ENCODE measurements around the gene RAD51B.
"Not testable (repeated sequence)": the region's sequence is repeated elsewhere in the genome, so short reads cannot be mapped to it uniquely, and the experiment has no call there.

The RAD51B gene

GRCh38 chr14:68744613-68745012, 925.0 kb downstream of the RAD51B start:
- DNase-seq (ENCODE audit: low read depth in 2 of 2), result no peak

- no peak for DNase-seq (ENCODE audit: low read depth in 2 of 2)
Observed at GRCh38 chr14:68747393-68747792, 927.8 kb downstream of the RAD51B start.

GRCh38 chr14:68748260-68748659, 928.7 kb downstream of the RAD51B start:
- DNase-seq (ENCODE audit: low read depth in 2 of 2), result no peak

- no peak for DNase-seq (ENCODE audit: low read depth in 2 of 2)
Observed at GRCh38 chr14:68748691-68749090, 929.1 kb downstream of the RAD51B start.

GRCh38 chr14:68749487-68750475, 930.2 kb downstream of the RAD51B start:
- DNase-seq (ENCODE audit: low read depth in 2 of 2), result peak in 1 of 2 experiments; percentile 27

- DNase-seq (ENCODE audit: low read depth in 2 of 2), result no peak
Observed at GRCh38 chr14:68752271-68753006, 932.9 kb downstream of the RAD51B start.

GRCh38 chr14:68753690-68754089, 934.1 kb downstream of the RAD51B start:
- DNase-seq (ENCODE audit: low read depth in 2 of 2), result peak; percentile 86 to 87

- no peak for DNase-seq (ENCODE audit: low read depth in 2 of 2)
Observed at GRCh38 chr14:68755016-68755353, 935.4 kb downstream of the RAD51B start.

- DNase-seq (ENCODE audit: low read depth in 2 of 2), result peak; percentile 71 to 72
Observed at GRCh38 chr14:68756000-68756481, 936.5 kb downstream of the RAD51B start.

GRCh38 chr14:68756734-68757133, 937.2 kb downstream of the RAD51B start:
- DNase-seq (ENCODE audit: low read depth in 2 of 2), result no peak

- DNase-seq (ENCODE audit: low read depth in 2 of 2), result no peak
Observed at GRCh38 chr14:68757618-68758081, 938.1 kb downstream of the RAD51B start.

GRCh38 chr14:68758301-68758700, 938.7 kb downstream of the RAD51B start:
- no peak for DNase-seq (ENCODE audit: low read depth in 2 of 2)

- no peak for DNase-seq (ENCODE audit: low read depth in 2 of 2)
Observed at GRCh38 chr14:68759017-68759560, 939.5 kb downstream of the RAD51B start.

GRCh38 chr14:68759937-68760336, 940.4 kb downstream of the RAD51B start:
- no peak for DNase-seq (ENCODE audit: low read depth in 2 of 2)

- no peak for DNase-seq (ENCODE audit: low read depth in 2 of 2)
Observed at GRCh38 chr14:68760761-68761160, 941.2 kb downstream of the RAD51B start.

GRCh38 chr14:68761391-68761790, 941.8 kb downstream of the RAD51B start:
- DNase-seq (ENCODE audit: low read depth in 2 of 2), result no peak

- DNase-seq (ENCODE audit: low read depth in 2 of 2), result no peak
Observed at GRCh38 chr14:68762953-68763764, 943.6 kb downstream of the RAD51B start.

GRCh38 chr14:68763843-68764242, 944.3 kb downstream of the RAD51B start:
- DNase-seq (ENCODE audit: low read depth in 2 of 2), result not testable (repeated sequence)

GRCh38 chr14:68766299-68767247, 947.0 kb downstream of the RAD51B start:
- DNase-seq (ENCODE audit: low read depth in 2 of 2), result no peak

GRCh38 chr14:68767248-68767645, 947.7 kb downstream of the RAD51B start:
- no peak for DNase-seq (ENCODE audit: low read depth in 2 of 2)
